G401.6 (cell line): Measurements from ENCODE around the gene IL9.

Experiments used
- FAIRE-seq: peaks from 2 replicates; lab custom pipeline; 2012; peaks lifted over from hg19 to GRCh38; lab: Jason Lieb, UNC

The IL9 gene

DNA sequence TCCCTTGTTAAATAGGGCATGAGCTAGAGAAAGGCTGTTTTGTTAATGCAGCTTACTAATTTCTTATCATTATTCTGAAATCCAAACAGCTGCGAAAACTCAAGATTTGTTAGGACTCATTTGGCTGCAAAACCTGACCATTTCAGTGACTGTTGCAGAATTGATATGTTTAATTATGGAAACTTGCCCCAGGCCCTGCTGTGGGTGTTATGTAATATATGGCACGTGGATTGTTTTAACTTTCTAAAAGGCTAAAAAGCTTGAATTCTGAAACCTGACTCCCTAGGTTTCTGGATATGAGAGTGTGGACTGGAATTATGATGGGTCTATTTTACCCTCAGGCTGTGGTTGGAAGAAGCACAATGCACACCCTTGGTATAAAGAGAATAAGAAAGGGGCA, 4.4 kb downstream of the IL9 start:
- no peak for FAIRE-seq

DNA sequence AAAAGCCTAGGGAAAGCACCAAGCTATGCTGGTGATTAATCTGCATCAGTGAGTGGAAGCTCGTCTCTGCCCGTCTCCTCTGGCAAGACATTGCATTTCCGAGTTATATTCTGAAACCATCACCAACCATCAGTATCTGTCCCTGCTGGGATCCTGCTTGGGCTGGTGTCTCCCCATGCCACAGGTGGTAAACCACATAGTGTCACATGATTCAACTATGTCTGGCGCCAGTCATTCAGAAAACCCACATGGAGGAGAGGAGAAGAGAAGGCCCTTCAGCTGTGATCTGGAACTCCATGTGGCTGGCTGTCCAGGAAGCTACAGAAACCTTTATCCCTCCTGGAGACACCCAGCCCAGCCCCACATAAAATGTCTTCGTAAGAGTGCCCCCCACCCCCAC, 4.8 kb downstream of the IL9 start:
- FAIRE-seq = no peak

DNA sequence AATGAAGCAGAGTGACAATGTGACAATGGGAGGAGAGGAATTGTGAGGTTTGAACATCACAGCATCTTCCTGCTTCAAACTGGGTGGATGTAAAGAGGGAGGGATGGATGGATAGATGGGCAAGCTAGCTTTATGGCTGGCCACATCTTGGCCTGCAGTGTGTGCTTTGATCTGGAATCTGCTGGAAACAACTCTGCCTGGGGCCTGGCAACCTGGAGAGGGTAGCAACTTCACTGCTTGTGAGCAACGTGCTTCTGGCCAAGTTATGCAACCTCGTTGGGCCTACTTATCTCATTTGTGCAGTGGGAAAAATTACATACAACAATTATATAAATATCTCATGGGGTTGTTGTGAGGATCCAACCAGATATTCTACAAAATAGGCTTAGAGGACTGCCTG, 5.3 kb downstream of the IL9 start:
- FAIRE-seq = no peak

DNA sequence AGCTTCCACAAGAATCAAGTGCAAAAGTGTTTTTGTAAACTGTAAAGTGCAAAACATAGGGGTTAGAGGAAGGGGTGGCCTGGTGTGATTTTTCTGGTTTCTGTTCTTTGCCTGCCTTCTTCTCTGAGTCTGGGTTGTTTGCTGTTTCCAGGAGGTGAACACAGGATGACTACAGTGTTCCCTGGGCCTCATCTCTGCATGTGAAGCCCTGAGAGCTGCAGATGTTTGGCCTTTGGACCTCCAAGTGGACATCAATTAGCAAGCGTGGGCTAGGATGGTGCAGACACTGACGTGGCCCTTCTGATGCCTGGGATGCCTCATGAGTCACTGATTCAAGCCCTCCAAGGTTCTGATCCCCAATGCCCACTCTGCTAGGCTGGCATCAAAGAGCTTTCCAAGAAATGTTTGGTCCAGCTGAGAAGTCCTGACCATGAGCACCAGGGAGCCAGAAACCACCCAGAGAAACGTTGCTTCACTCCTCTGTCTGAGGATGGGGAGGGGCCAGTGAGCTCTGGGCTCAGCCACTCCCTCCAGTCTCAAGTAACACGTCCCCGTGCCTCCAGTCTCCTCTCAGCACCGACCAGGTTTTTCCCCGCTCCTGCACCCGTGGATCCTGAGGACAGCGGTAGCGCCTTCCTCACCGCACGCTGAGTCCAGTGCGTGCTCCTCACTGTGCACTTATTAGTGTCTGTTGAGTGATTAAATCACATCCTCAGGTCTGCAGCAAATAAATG, 7.6 kb downstream of the IL9 start:
- no peak for FAIRE-seq

DNA sequence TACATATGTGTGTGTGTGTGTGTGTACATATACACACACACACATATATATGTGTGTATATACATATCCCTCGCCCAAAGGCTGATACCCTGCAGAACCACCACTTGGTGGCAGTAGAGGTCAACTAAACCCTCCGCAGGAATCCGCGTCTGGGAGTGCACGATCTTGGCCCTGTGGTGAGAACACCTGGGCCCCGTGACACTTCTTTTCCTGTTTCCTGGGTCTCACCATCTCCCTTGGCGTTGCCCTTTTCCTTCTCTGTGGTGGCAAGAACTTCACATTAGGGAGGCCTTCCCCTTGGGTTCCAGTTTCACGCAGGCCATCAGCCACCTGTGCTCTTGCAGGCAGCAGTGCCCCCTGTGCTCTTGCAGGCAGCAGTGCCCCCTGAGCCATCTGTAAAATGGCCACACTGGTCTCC, 8.2 kb downstream of the IL9 start:
- FAIRE-seq = peak; percentile 13

DNA sequence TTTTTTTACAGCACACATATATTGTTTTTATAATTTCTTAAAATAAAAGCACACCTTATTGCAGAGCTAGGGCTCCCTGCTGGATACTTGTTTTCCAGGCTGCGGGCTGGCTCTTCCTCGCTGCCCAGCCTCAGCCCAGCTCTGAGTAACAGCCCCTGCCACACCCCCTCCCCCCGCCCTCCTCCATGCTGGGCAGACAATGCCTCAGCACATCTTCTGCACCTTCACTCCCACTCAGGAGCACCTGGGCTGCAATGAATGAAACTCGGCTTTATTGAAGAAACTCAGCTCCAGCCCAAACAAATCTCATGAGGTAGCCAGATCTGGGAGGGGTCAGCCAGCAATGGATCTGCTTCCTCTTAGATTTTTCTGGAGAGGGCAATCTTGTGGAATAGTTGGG, 9.5 kb downstream of the IL9 start:
- FAIRE-seq = no peak

GRCh38 chr5:135885031-135885430, 10.6 kb downstream of the IL9 start:
- no peak for FAIRE-seq

- FAIRE-seq = no peak
Measured at GRCh38 chr5:135883441-135883840, 12.2 kb downstream of the IL9 start.

GRCh38 chr5:135883026-135883425, 12.6 kb downstream of the IL9 start:
- FAIRE-seq = no peak

- FAIRE-seq = no peak
Measured at GRCh38 chr5:135881819-135882218, 13.8 kb downstream of the IL9 start.

DNA sequence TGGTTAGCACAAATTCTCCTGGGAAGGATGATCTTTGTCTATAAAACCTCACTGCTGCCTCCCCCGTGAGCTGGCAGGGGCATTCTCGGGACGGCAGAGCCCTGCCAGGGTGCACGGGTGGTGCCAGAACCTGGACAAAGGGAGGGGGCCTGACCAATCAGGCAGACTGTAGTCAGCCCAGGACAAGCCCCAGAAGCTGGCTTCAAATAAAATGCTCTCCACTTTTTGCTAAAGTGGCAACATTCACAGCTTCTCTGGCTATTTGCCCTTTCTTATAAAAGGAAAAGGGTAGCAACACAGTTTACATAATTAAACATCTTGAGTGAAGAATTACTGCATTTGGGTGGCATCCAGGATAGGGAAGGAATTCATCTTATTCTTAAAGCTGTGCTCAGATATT, 14.4 kb downstream of the IL9 start:
- no peak for FAIRE-seq

- no peak for FAIRE-seq
Measured at GRCh38 chr5:135880801-135881200, 14.8 kb downstream of the IL9 start.

DNA sequence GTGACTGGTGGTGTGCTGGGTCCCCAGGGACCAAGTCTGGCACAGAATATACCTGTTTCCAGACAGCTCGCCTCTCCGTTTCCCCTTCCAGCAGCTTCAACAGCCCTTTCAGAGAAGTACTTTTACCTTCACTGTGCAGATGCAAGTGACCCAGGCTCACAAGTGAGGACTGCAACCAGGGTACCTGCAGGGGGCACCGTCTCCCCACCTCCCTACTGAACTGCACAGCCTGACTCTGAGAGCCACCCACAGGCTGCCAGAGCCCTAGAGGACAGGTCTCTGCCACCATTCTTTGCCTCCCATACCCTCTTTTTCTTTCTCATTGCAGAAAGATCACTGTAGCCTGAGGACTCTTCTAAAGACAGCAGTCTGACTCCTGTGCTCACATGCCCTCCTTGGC, 15.4 kb downstream of the IL9 start:
- no peak for FAIRE-seq

DNA sequence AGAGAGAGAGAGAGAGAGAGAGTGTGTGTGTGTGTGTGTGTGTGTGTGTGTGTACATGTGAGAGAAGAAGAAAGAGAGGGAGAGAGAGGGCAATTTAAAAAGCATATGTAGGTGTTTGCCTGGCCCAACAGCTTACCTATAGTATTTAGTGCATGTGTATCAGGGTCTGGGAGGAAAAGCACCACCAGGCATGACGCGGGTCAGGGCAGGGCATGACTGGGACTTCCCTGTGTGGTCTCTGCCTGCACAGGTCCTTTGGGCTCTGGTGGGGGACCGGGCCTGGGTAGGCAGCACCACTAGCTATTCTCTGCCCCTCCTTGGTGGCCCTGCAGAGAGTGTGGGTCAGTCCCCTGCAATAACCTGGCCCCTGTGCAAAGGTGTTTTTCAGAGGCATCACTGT, 16.1 kb downstream of the IL9 start:
- FAIRE-seq = no peak

DNA sequence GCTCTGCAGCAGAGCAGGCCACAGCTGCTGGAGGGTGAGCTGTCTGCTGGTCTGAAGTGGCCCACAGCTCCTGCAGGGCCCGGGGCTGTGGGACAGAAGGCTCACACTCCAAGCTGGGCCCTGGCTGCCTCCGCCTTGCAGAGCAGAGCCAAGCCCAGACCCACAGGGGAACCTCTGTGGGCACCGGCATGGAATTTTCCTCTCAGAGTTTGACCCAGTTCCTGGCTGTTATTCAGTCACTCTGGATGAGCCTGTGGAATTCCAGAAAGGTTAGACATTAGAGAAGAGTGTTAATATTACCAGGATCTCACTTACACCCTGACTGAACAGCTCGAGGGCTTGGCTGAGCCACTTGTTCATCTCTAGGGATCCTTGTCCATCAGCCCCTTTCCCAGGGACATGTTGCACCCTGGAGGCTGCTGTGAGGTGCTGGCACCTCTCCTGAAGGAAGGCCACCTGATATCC, 17.5 kb downstream of the IL9 start:
- no peak for FAIRE-seq

DNA sequence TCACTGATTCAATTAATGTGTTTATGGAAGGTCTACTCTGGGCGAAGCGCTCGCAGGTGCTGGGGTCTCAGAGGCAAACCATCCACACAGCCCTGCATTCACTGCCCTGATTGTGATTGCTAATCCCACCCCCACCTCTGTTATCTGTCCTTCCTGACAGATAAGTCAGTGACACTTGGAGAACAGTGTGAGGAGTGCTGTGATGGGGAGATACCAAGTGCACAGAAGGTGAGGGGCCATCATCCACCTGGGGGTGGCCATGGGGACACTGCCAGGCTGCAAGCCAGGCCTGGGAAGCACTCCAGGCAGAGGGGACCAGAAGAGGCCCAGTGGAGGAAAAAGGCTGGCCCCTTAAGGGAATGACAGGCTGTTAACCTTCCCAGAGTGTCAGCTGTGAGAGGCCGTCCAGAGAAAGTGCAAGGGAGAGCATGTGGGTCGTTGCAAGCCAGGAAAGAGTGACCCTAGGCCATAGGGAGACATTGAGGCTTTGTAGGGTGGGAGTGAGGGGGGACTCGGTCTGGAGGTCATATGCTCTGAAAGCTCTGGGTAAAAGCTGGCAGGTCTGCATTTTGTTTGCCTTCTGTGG, 18.0 kb downstream of the IL9 start:
- FAIRE-seq = no peak

GRCh38 chr5:135876146-135876545, 19.5 kb downstream of the IL9 start:
- FAIRE-seq = no peak

- no peak for FAIRE-seq
Measured at GRCh38 chr5:135875567-135875966, 20.1 kb downstream of the IL9 start.

DNA sequence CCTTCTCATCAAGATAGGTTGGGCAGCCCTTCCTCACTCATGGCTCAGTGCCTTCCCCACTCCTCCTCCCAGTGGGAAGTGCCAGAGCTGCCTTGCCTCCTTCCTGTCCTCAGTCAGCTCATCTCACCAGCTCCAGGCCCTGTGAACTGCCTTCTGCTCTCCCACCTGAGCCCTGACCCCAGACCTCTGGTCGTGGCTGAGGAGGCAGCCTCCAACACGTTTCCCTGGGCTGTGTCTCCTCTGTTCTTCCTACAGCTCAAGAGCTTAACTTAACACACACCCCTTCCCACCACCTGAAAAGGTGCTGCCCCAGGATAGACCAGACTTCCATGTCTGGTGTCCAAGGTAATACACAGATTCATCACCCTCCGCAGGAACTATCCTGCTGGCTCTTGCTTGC, 21.2 kb downstream of the IL9 start:
- no peak for FAIRE-seq

DNA sequence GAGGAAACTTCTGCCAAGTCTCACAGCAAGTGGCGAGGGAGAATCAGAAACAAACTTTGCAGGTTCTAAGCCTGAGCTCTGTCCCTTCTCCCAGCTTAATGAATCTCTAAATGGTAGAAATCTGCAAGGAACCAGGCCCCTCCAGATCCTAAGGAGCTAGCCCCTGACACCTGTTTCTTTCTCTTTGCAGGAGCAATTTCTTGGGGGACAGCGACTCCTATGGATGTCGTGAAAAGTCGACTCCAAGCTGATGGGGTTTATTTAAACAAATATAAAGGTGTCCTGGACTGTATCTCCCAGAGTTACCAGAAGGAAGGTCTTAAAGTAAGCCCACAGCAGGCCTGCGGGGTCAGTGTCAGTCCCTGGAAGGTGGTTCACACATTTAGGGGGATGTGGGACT, 21.8 kb downstream of the IL9 start:
- FAIRE-seq = no peak

DNA sequence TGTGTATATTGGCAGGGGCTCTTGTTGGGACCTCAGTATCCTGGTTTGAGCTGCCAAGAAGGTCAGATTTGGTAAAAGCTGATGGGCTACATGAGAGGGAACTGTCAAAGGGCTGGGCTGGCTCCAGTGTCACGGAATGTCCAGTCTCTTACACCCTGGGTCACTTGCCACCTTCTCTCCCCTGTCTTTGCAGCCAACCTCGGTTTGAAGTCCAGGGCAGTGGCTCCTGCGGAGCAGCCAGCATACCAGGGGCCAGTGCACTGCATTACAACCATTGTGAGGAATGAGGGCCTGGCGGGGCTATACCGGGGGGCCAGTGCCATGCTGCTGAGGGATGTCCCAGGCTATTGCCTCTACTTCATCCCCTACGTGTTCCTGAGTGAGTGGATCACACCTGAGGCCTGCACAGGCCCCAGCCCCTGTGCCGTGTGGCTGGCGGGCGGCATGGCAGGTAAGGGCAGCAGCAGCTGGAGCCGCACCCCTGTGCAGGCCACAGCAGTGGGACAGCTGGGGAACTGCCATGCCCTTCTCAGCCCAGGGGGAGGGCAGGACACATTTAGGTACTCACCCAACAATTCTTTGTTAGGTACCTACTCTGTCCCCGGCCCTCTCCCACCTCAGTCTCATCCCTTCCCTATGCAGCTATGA, 24.2 kb downstream of the IL9 start:
- FAIRE-seq = no peak

- no peak for FAIRE-seq
Measured at GRCh38 chr5:135869935-135870334, 25.7 kb downstream of the IL9 start.

DNA sequence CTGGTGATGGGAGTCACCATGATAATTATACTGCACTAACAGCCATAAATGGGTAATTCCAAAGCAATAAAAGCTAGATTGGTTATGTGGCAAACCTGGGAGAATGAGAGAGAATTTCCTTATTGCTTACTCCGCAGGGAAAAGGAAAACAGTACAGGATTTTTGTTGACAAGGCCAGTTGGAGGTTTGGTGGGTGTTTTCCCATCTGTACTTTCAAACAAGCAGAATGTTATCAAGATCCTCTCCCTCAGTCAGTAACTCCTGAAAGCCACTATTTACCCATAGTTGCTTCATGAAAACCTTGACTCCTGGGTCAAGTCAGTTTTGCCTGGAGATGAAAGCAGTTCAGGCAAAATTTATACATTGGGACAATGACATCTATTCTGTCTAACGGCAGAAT, 26.4 kb downstream of the IL9 start:
- FAIRE-seq = no peak

- no peak for FAIRE-seq
Measured at GRCh38 chr5:135868681-135869080, 27.0 kb downstream of the IL9 start.
